ENCODE measurements around the gene CASTOR2. TPM values are rescaled to one million over a fixed set of nuclear protein-coding genes. Genes with fewer than 3 reads are reported as not detected.
"Not testable (repeated sequence)": the region's sequence is repeated elsewhere in the genome, so short reads cannot be mapped to it uniquely, and the experiment has no call there.

The CASTOR2 gene
- total RNA-seq, 1 donor from 2014 or later = 2.4 TPM

- ATAC-seq (no peak), DNase-seq (ENCODE audit: low spot score) (no peak)
Observed at GRCh38 chr7:75048435-75049379, 84.2 kb downstream of the CASTOR2 start.

- DNase-seq (ENCODE audit: low spot score) (no peak), ATAC-seq (no peak)
Observed at GRCh38 chr7:75049817-75050216, 85.3 kb downstream of the CASTOR2 start.

GRCh38 chr7:75050501-75050900, 86.0 kb downstream of the CASTOR2 start:
- no peak for DNase-seq (ENCODE audit: low spot score)
- no peak for ATAC-seq

- peak; percentile 13 for ATAC-seq
- DNase-seq (ENCODE audit: low spot score) = no peak
Observed at GRCh38 chr7:75054744-75055143, 90.2 kb downstream of the CASTOR2 start.

- no peak for ATAC-seq
- no peak for DNase-seq (ENCODE audit: low spot score)
Observed at GRCh38 chr7:75055155-75055554, 90.7 kb downstream of the CASTOR2 start.

GRCh38 chr7:75055830-75056772, 91.6 kb downstream of the CASTOR2 start:
- ATAC-seq = no peak
- no peak for DNase-seq (ENCODE audit: low spot score)

GRCh38 chr7:75058406-75058805, 93.9 kb downstream of the CASTOR2 start:
- no peak for DNase-seq (ENCODE audit: low spot score)
- no peak for ATAC-seq

GRCh38 chr7:75064291-75064690, 99.8 kb downstream of the CASTOR2 start:
- ATAC-seq (no peak), DNase-seq (ENCODE audit: low spot score) (no peak)

GRCh38 chr7:75064801-75065200, 100.3 kb downstream of the CASTOR2 start:
- ATAC-seq (no peak), DNase-seq (ENCODE audit: low spot score) (no peak)

GRCh38 chr7:75066521-75066920, 102.0 kb downstream of the CASTOR2 start:
- ATAC-seq (no peak), DNase-seq (ENCODE audit: low spot score) (no peak)

GRCh38 chr7:75072981-75073283, 108.4 kb downstream of the CASTOR2 start:
- DNase-seq (ENCODE audit: low spot score) (no peak), ATAC-seq (peak; percentile 2)

GRCh38 chr7:75074262-75074641, 109.7 kb downstream of the CASTOR2 start:
- not testable (repeated sequence) for DNase-seq (ENCODE audit: low spot score); ATAC-seq

Other genes with a start within 250 kb of the CASTOR2 start
- 1.0 TPM for gene NCF1, start 190.7 kb upstream of the CASTOR2 start, total RNA-seq
- gene GTF2IRD2, start 113.1 kb upstream of the CASTOR2 start, total RNA-seq = 6.3 TPM
- 35.5 TPM for gene RCC1L, start 109.1 kb downstream of the CASTOR2 start, total RNA-seq
- 30.0 TPM for gene GTF2IRD2B, start 127.9 kb downstream of the CASTOR2 start, total RNA-seq

All from left lobe of liver (tissue), 2 donors.